Measurements from ENCODE around the gene NHP2.
"Not testable (repeated sequence)": the region's sequence is repeated elsewhere in the genome, so short reads cannot be mapped to it uniquely, and the experiment has no call there.

Gene NHP2

DNA sequence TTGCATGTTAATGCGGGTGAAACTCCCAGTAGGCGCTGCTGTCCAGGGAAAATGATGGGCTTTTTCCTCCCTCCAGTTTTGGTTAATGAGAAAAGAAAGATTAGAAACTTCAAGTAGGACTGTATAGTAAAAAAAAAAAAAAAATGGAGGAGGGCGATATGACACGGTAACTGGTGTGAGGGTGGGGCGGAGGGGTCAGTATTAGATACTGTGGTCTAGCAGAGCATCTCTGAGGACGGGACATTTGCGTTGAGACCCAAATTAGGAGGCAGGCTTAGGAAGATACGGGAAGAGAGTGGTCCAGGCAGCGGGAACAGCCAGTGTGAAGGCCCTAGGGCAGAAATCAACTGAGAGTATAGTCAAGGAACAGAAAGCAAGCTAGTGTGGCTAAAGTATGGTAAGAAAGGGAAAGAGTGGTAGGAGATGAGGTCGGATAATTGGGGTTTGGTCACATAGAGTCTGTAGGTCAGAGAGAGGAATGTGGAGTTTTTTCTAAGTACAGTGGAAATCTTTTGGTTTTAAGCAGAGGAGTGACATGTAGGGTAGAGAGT lies 22.2 kb downstream of the NHP2 start:
- Histone ChIP-seq H2BK12ac (ENCODE audit: low read length) (no peak overlapping the region), H3K27me3 (ENCODE audit: control insufficient read depth in 3 of 3, insufficient read depth in 3 of 3, low read depth in 1 of 3, low read length in 3 of 3) (no peaks in the 10 kb centered on the region), H3K14ac (ENCODE audit: low read length) (no peak overlapping the region), H2AK5ac (ENCODE audit: low read depth, low read length) (no peak overlapping the region), H3K9ac (ENCODE audit: low read depth, low read length, poor library complexity) (no peak overlapping the region), H3K18ac (ENCODE audit: low read length) (no peak overlapping the region), H3K23ac (ENCODE audit: low read depth, low read length, poor library complexity) (peak overlapping the region; percentile 93), H3K4me3 (ENCODE audit: low read length in 2 of 2) (peak overlapping the region; percentile 86 to 99), H2BK15ac (ENCODE audit: low read length) (no peak overlapping the region), H2AFZ (ENCODE audit: low read length) (peak overlapping the region; percentile 95), H3K4ac (ENCODE audit: low read length) (no peak overlapping the region), H3K4me2 (ENCODE audit: insufficient read depth, low read length, poor library complexity, severe bottlenecking) (peak overlapping the region; percentile 83), H3K9me3 (replicated peaks in 1 of 2; ENCODE audit: control insufficient read depth in 2 of 2, insufficient read depth in 1 of 2, low read depth in 1 of 2, low read length in 2 of 2) (no peaks in the 10 kb centered on the region), H2BK120ac (ENCODE audit: low read depth, low read length) (no peak overlapping the region), H3K27ac (replicated peaks; ENCODE audit: low read length) (no peak overlapping the region), H3K36me3 (replicated peaks in 1 of 2; ENCODE audit: control insufficient read depth in 2 of 2, insufficient read depth in 2 of 2, low read length in 2 of 2) (peaks cover 7 to 28% of the 10 kb centered on the region in 2 donors), H4K8ac (ENCODE audit: low read depth, low read length) (no peak overlapping the region), H4K91ac (ENCODE audit: low read depth, low read length, poor library complexity) (no peak overlapping the region), H2BK5ac (ENCODE audit: low read length) (no peak overlapping the region), H3K4me1 (ENCODE audit: control insufficient read depth in 2 of 2, insufficient read depth in 1 of 2, low read depth in 1 of 2, low read length in 2 of 2) (peaks cover 7 to 8% of the 10 kb centered on the region in 2 donors), H3K79me1 (ENCODE audit: low read depth, low read length) (peaks cover 1% of the 10 kb centered on the region)
- no peak for DNase-seq (ENCODE audit: low spot score)
- 100% methylated on average over 1 of the region's 10 CpGs; no CpG with 5 or more reads in 1 of the 2 donors for WGBS, 2 donors (ENCODE audit: extremely low coverage in 2 of 2, insufficient read length in 2 of 2, insufficient replicate concordance in 1 of 2)

DNA sequence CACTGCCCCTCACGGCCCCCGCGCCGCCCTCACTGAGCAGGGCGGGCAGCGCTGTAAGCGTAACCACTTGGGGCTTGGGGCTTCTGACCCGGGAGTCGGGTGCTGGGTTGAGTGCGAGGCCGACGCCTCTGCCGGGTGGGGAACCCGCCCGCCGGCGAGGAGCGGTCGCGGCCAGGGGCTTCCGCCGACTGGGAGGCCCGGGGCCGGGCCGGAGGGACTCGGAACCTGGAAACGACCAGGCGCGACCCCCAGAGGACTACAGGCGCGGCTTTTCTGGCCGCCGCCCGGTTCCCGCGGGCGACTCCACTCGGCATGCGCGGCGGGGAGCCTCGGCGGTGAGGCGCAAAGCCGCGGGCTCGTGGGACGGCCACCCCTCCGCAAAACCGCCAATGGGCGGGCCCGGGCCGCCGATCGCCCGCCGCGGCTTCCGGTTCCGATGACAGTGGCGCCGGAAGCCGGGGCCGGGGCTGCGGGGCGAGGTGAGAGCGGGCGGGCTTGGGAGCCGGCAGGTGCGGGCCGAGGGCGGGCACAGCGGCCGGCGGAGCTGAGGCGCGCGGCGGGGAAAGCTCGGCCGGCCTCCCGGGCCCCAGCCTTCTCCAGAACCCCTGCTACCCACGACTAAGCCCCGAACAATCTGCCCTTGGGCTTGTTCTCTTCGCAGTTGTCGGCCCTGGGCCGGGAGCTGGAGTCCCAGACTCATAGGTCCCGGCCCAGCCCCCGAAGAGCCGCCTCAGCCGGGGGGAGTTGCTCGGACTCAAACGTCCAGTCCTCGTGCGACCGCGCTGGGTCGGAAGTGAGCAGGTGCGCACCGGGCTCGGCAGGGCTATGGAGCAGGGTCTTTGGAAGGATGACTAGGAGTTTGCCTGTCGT lies 22.9 kb downstream of the NHP2 start, which contains the start of gene RMND5B:
Gene RMND5B (plus strand): TSS at position 439 of the 870 bp plus-strand sequence. CDS start 7,106 bp downstream, outside the sequence.
- Histone ChIP-seq H3K4me2 (ENCODE audit: insufficient read depth, low read length, poor library complexity, severe bottlenecking) (peak within 1 kb of the TSS; percentile 83), H3K27ac (replicated peaks; ENCODE audit: low read length) (peak within 1 kb of the TSS; percentile 96), H3K9ac (ENCODE audit: low read depth, low read length, poor library complexity) (peak within 1 kb of the TSS; percentile 86), H3K4me3 (ENCODE audit: low read length in 2 of 2) (peak within 1 kb of the TSS; percentile 86 to 99), H3K79me1 (ENCODE audit: low read depth, low read length) (peaks cover 1% of the 10 kb centered on the region), H3K4me1 (ENCODE audit: control insufficient read depth in 2 of 2, insufficient read depth in 1 of 2, low read depth in 1 of 2, low read length in 2 of 2) (peaks cover 8% of the 10 kb centered on the region in 2 donors), H2BK5ac (ENCODE audit: low read length) (peak within 1 kb of the TSS; percentile 87), H2BK120ac (ENCODE audit: low read depth, low read length) (peak within 1 kb of the TSS; percentile 81), H3K14ac (ENCODE audit: low read length) (peak within 1 kb of the TSS; percentile 8), H2AFZ (ENCODE audit: low read length) (peak within 1 kb of the TSS; percentile 95), H2AK5ac (ENCODE audit: low read depth, low read length) (no peak within 1 kb of the TSS), H3K27me3 (ENCODE audit: control insufficient read depth in 3 of 3, insufficient read depth in 3 of 3, low read depth in 1 of 3, low read length in 3 of 3) (no peaks in the 10 kb centered on the region), H2BK15ac (ENCODE audit: low read length) (no peak within 1 kb of the TSS), H2BK12ac (ENCODE audit: low read length) (no peak within 1 kb of the TSS), H3K36me3 (replicated peaks in 1 of 2; ENCODE audit: control insufficient read depth in 2 of 2, insufficient read depth in 2 of 2, low read length in 2 of 2) (peaks cover 3 to 21% of the 10 kb centered on the region in 2 donors), H3K23ac (ENCODE audit: low read depth, low read length, poor library complexity) (peak within 1 kb of the TSS; percentile 93), H4K91ac (ENCODE audit: low read depth, low read length, poor library complexity) (no peak within 1 kb of the TSS), H3K9me3 (replicated peaks in 1 of 2; ENCODE audit: control insufficient read depth in 2 of 2, insufficient read depth in 1 of 2, low read depth in 1 of 2, low read length in 2 of 2) (no peaks in the 10 kb centered on the region), H4K8ac (ENCODE audit: low read depth, low read length) (no peak within 1 kb of the TSS), H3K18ac (ENCODE audit: low read length) (peak within 1 kb of the TSS; percentile 98), H3K4ac (ENCODE audit: low read length) (no peak within 1 kb of the TSS)
- WGBS, 2 donors (ENCODE audit: extremely low coverage in 2 of 2, insufficient read length in 2 of 2, insufficient replicate concordance in 1 of 2), result no CpG with 5 or more reads among the region's 102 CpGs
- DNase-seq (ENCODE audit: low spot score), result peak; percentile 84

GRCh38 chr5:178130234-178130575 lies 23.5 kb downstream of the NHP2 start:
- Histone ChIP-seq H3K14ac (ENCODE audit: low read length) (peak overlapping the region; percentile 8), H2AFZ (ENCODE audit: low read length) (peak overlapping the region; percentile 95), H3K4me3 (ENCODE audit: low read length in 2 of 2) (peak overlapping the region; percentile 86 to 99), H3K18ac (ENCODE audit: low read length) (peak overlapping the region; percentile 98), H3K9ac (ENCODE audit: low read depth, low read length, poor library complexity) (peak overlapping the region; percentile 86), H3K4me2 (ENCODE audit: insufficient read depth, low read length, poor library complexity, severe bottlenecking) (peak overlapping the region; percentile 66), H3K4me1 (ENCODE audit: control insufficient read depth in 2 of 2, insufficient read depth in 1 of 2, low read depth in 1 of 2, low read length in 2 of 2) (peaks cover 8 to 11% of the 10 kb centered on the region in 2 donors), H3K23ac (ENCODE audit: low read depth, low read length, poor library complexity) (peak overlapping the region; percentile 93), H3K36me3 (replicated peaks in 1 of 2; ENCODE audit: control insufficient read depth in 2 of 2, insufficient read depth in 2 of 2, low read length in 2 of 2) (peaks cover under 1 to 15% of the 10 kb centered on the region in 2 donors), H3K27ac (replicated peaks; ENCODE audit: low read length) (peak overlapping the region; percentile 96), H2BK120ac (ENCODE audit: low read depth, low read length) (peak overlapping the region; percentile 81), H2BK5ac (ENCODE audit: low read length) (peak overlapping the region; percentile 87)
- WGBS, 2 donors (ENCODE audit: extremely low coverage in 2 of 2, insufficient read length in 2 of 2, insufficient replicate concordance in 1 of 2), result no CpG with 5 or more reads among the region's 11 CpGs
- not testable (repeated sequence) for H2AK5ac ChIP-seq (ENCODE audit: low read depth, low read length); H4K91ac ChIP-seq (ENCODE audit: low read depth, low read length, poor library complexity); H3K9me3 ChIP-seq (replicated peaks in 1 of 2; ENCODE audit: control insufficient read depth in 2 of 2, insufficient read depth in 1 of 2, low read depth in 1 of 2, low read length in 2 of 2); DNase-seq (ENCODE audit: low spot score); H3K4ac ChIP-seq (ENCODE audit: low read length); H3K27me3 ChIP-seq (ENCODE audit: control insufficient read depth in 3 of 3, insufficient read depth in 3 of 3, low read depth in 1 of 3, low read length in 3 of 3); H2BK12ac ChIP-seq (ENCODE audit: low read length); H2BK15ac ChIP-seq (ENCODE audit: low read length); H4K8ac ChIP-seq (ENCODE audit: low read depth, low read length); H3K79me1 ChIP-seq (ENCODE audit: low read depth, low read length)

DNA sequence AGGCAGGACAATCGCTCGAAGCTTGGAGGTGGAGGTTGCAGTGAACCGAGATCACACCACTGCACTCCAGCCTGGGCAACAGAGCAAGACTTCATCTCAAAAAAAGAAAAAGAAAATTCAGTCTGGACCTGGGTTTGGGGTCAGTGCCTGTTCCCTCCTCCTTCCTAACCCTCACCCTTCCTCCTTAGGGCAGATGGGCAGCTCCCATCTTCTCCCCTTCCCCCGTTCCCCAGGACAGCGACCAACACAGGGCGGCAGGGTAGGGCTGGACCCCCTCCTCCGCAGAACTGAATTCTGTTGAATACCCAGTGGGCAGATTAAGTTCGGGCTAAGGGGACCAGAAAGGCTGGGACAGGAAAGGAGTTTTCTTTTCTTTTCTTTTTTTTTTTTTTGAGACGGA lies 24.4 kb downstream of the NHP2 start:
- Histone ChIP-seq H4K91ac (ENCODE audit: low read depth, low read length, poor library complexity) (no peak overlapping the region), H3K9ac (ENCODE audit: low read depth, low read length, poor library complexity) (no peak overlapping the region), H3K18ac (ENCODE audit: low read length) (peak overlapping the region; percentile 48), H3K4me3 (ENCODE audit: low read length in 2 of 2) (no peak overlapping the region), H2AK5ac (ENCODE audit: low read depth, low read length) (peak overlapping the region; percentile 81), H3K14ac (ENCODE audit: low read length) (no peak overlapping the region), H2AFZ (ENCODE audit: low read length) (no peak overlapping the region), H3K27me3 (ENCODE audit: control insufficient read depth in 3 of 3, insufficient read depth in 3 of 3, low read depth in 1 of 3, low read length in 3 of 3) (no peaks in the 10 kb centered on the region), H3K9me3 (replicated peaks in 1 of 2; ENCODE audit: control insufficient read depth in 2 of 2, insufficient read depth in 1 of 2, low read depth in 1 of 2, low read length in 2 of 2) (no peaks in the 10 kb centered on the region), H3K4ac (ENCODE audit: low read length) (no peak overlapping the region), H3K36me3 (replicated peaks in 1 of 2; ENCODE audit: control insufficient read depth in 2 of 2, insufficient read depth in 2 of 2, low read length in 2 of 2) (peaks cover 0 to 9% of the 10 kb centered on the region in 2 donors), H2BK12ac (ENCODE audit: low read length) (peak overlapping the region; percentile 58), H4K8ac (ENCODE audit: low read depth, low read length) (no peak overlapping the region), H2BK120ac (ENCODE audit: low read depth, low read length) (no peak overlapping the region), H3K4me1 (ENCODE audit: control insufficient read depth in 2 of 2, insufficient read depth in 1 of 2, low read depth in 1 of 2, low read length in 2 of 2) (peaks cover 8 to 13% of the 10 kb centered on the region in 2 donors), H2BK5ac (ENCODE audit: low read length) (no peak overlapping the region), H3K79me1 (ENCODE audit: low read depth, low read length) (peaks cover 1% of the 10 kb centered on the region), H3K27ac (replicated peaks; ENCODE audit: low read length) (no peak overlapping the region), H3K4me2 (ENCODE audit: insufficient read depth, low read length, poor library complexity, severe bottlenecking) (no peak overlapping the region), H2BK15ac (ENCODE audit: low read length) (peak overlapping the region; percentile 37), H3K23ac (ENCODE audit: low read depth, low read length, poor library complexity) (no peak overlapping the region)
- WGBS, 2 donors (ENCODE audit: extremely low coverage in 2 of 2, insufficient read length in 2 of 2, insufficient replicate concordance in 1 of 2), result no CpG with 5 or more reads among the region's 9 CpGs
- DNase-seq (ENCODE audit: low spot score), result no peak
